K562 (cell line): ENCODE data around the gene NKAIN1. TPM values are rescaled to one million over a fixed set of nuclear protein-coding genes. Genes with fewer than 3 reads are reported as not detected.
A peak's percentile ranks its signal among the peaks of the same experiment; 100 is the strongest.

Experiments used
- EHMT2 ChIP-seq: fragments of 450-650 bp; IDR thresholded peaks from 2 replicates; pipeline ENCODE4 v1.6.1; 2018; ENCODE audit warnings: antibody characterized with exemption
- ETV1 ChIP-seq: fragments of 450-650 bp; conservative IDR thresholded peaks from 2 replicates; pipeline ENCODE4 v1.6.1; 2016; ENCODE audit warnings: missing genetic modification characterization, control low read depth, low read depth, missing compliant biosample characterization
- GTF2F1 ChIP-seq: IDR thresholded peaks from 2 replicates; pipeline ENCODE4 v1.6.1; 2011; ENCODE audit warnings: low read depth, low read length, improper control_type of control experiment
- HOXB6 ChIP-seq: fragments of 250-450 bp; sonication (Bioruptor Pico); IDR thresholded peaks from 2 replicates; pipeline ENCODE4 v1.5.1; 2022; ENCODE audit warnings: mild to moderate bottlenecking, borderline replicate concordance
- KLF1 ChIP-seq: fragments of 450-650 bp; IDR thresholded peaks from 2 replicates; pipeline ENCODE4 v1.6.1; 2016; ENCODE audit warnings: missing genetic modification characterization, missing compliant biosample characterization
- SIN3B ChIP-seq: fragments of 450-650 bp; IDR thresholded peaks from 2 replicates; pipeline ENCODE4 v1.6.1; 2017; ENCODE audit warnings: low read depth, mild to moderate bottlenecking, moderate library complexity
- SREBF1 ChIP-seq: fragments of 150-350 bp; IDR thresholded peaks from 2 replicates; pipeline ENCODE4 v1.6.1; 2014; ENCODE audit warnings: antibody characterized with exemption, low read depth, low read length, borderline replicate concordance
- TCFL5 ChIP-seq: fragments of 250-450 bp; sonication (Bioruptor Pico); conservative IDR thresholded peaks from 2 replicates; pipeline ENCODE4 v1.6.1; 2021; ENCODE audit warnings: mild to moderate bottlenecking, moderate library complexity, matching md5 sums
- XRCC4 ChIP-seq: IDR thresholded peaks from one replicate; pipeline ENCODE4 v1.6.1; 2011; ENCODE audit not compliant: insufficient read depth, insufficient read length; ENCODE audit errors: extremely low read depth
- ZBTB49 ChIP-seq: sonication (generic); formaldehyde crosslinking; IDR thresholded peaks from 2 replicates; pipeline ENCODE4 v1.8.0; 2022; ENCODE audit warnings: missing genetic modification reagents, mild to moderate bottlenecking, borderline replicate concordance
- ZNF174 ChIP-seq: fragments of 250-450 bp; sonication (Bioruptor Pico); IDR thresholded peaks from 2 replicates; pipeline ENCODE4 v1.4.0; 2020; ENCODE audit warnings: mild to moderate bottlenecking
- ZNF239 ChIP-seq: fragments of 250-450 bp; sonication (Bioruptor Pico); IDR thresholded peaks from 2 replicates; pipeline ENCODE4 v1.4.0; 2020; ENCODE audit warnings: mild to moderate bottlenecking
- ZNF584 ChIP-seq: fragments of 200-800 bp; sonication (Bioruptor generic); IDR thresholded peaks from 2 replicates; pipeline ENCODE4 v1.6.1; 2016; ENCODE audit warnings: low read depth, mild to moderate bottlenecking, missing genetic modification characterization, missing compliant biosample characterization
- polyA plus RNA-seq, 8 experiments: library from polyadenylated mRNA; depleted of rRNA in 4 of 8; stranded (reverse) in 5 of 8; unstranded in 3 of 8; fragments of >200 nt; fragmentation: Nextera tagmentation in 2 of 8; fragmentation: Illumina TruSeq in 1 of 8; extraction: Ambion mirVana in 2 of 8; extraction: Trizol in 1 of 8; gene quantifications; 2 replicates each; pipeline versions ENCODE4 v1.2.1 to v1.2.3, GENCODE V29; 2011 to 2014; ENCODE audit warnings: inconsistent platforms in 1 of 8, missing spikeins in 1 of 8
- total RNA-seq, 7 experiments: library from RNA; depleted of rRNA in 6 of 7; stranded (reverse); fragments of >200 nt in 6 of 7; fragmentation: Illumina TruSeq in 2 of 7; extraction: Trizol in 2 of 7; gene quantifications; 2 replicates each; pipeline versions ENCODE4 v1.2.1 to v1.2.3, GENCODE V29; 2011 to 2021; ENCODE audit warnings: low replicate concordance in 1 of 7
- TF ChIP-seq, protein P1 (sequence below): fragments of 250-450 bp; sonication (Bioruptor Pico); IDR thresholded peaks from 2 replicates; pipeline ENCODE4 v1.5.1; 2021; ENCODE audit warnings: mild to moderate bottlenecking
- TF ChIP-seq, protein P2 (sequence below): sonication (generic); formaldehyde crosslinking; IDR thresholded peaks from 2 replicates; pipeline ENCODE4 v1.9.0; 2022; ENCODE audit warnings: mild to moderate bottlenecking, missing genetic modification reagents
- TF ChIP-seq, protein P3 (sequence below): fragments of 450-650 bp; IDR thresholded peaks from 2 replicates; pipeline ENCODE4 v1.6.1; 2016; ENCODE audit warnings: borderline replicate concordance
- TF ChIP-seq, protein P4 (sequence below): sonication (generic); formaldehyde crosslinking; IDR thresholded peaks from 2 replicates; pipeline ENCODE4 v1.5.0; 2020; ENCODE audit warnings: missing genetic modification reagents

NKAIN1 gene
- total and polyA plus RNA-seq, 9 of the 15 experiments (the other 6 are each of a cell fraction or from before 2014, with no cell fraction given): 0.03 to 0.22 (median 0.04) TPM; not detected in 3

- TF ChIP-seq ZBTB49 (CRISPR knock-in tag) (no peak), HOXB6 (no peak), SREBF1 (no peak), GTF2F1 (no peak), SIN3B (no peak), ETV1 (0 out of 2 replicates have a peak, but pooled peaks have one; percentile 34), XRCC4 (no peak), TCFL5 (CRISPR knock-in tag) (no peak), ZNF584 (CRISPR knock-in tag) (peak; percentile 64), EHMT2 (peak; percentile 92), ZNF174 (CRISPR knock-in tag) (no peak), KLF1 (tag) (peak; percentile 76), ZNF239 (no peak)
- TF ChIP-seq, protein P1, sequence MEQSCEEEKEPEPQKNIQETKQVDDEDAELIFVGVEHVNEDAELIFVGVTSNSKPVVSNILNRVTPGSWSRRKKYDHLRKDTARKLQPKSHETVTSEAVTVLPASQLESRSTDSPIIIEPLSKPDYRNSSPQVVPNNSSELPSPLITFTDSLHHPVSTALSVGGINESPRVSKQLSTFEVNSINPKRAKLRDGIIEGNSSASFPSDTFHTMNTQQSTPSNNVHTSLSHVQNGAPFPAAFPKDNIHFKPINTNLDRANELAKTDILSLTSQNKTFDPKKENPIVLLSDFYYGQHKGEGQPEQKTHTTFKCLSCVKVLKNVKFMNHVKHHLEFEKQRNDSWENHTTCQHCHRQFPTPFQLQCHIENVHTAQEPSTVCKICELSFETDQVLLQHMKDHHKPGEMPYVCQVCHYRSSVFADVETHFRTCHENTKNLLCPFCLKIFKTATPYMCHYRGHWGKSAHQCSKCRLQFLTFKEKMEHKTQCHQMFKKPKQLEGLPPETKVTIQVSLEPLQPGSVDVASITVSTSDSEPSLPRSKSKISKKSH (CRISPR knock-in tag): no peak
- TF ChIP-seq, protein P2, sequence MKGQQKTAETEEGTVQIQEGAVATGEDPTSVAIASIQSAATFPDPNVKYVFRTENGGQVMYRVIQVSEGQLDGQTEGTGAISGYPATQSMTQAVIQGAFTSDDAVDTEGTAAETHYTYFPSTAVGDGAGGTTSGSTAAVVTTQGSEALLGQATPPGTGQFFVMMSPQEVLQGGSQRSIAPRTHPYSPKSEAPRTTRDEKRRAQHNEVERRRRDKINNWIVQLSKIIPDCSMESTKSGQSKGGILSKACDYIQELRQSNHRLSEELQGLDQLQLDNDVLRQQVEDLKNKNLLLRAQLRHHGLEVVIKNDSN (CRISPR knock-in tag): peak; percentile 88
- TF ChIP-seq, protein P3, sequence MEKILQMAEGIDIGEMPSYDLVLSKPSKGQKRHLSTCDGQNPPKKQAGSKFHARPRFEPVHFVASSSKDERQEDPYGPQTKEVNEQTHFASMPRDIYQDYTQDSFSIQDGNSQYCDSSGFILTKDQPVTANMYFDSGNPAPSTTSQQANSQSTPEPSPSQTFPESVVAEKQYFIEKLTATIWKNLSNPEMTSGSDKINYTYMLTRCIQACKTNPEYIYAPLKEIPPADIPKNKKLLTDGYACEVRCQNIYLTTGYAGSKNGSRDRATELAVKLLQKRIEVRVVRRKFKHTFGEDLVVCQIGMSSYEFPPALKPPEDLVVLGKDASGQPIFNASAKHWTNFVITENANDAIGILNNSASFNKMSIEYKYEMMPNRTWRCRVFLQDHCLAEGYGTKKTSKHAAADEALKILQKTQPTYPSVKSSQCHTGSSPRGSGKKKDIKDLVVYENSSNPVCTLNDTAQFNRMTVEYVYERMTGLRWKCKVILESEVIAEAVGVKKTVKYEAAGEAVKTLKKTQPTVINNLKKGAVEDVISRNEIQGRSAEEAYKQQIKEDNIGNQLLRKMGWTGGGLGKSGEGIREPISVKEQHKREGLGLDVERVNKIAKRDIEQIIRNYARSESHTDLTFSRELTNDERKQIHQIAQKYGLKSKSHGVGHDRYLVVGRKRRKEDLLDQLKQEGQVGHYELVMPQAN: peak; percentile 96
- TF ChIP-seq, protein P4, sequence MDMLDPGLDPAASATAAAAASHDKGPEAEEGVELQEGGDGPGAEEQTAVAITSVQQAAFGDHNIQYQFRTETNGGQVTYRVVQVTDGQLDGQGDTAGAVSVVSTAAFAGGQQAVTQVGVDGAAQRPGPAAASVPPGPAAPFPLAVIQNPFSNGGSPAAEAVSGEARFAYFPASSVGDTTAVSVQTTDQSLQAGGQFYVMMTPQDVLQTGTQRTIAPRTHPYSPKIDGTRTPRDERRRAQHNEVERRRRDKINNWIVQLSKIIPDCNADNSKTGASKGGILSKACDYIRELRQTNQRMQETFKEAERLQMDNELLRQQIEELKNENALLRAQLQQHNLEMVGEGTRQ (CRISPR knock-in tag): peak; percentile 66
Observed at GRCh38 chr1:31181515-31182343, 58.0 kb downstream of the NKAIN1 start (continued).
